SK-N-SH (cell line): Measurements from ENCODE around the gene CNPPD1. TPM values are rescaled to one million over a fixed set of nuclear protein-coding genes. Genes with fewer than 3 reads are reported as not detected.

Experiments used
- CTCF ChIA-PET: fragments of 300-600, 350-600 bp; formaldehyde crosslinking; extraction: SDS; loops from one replicate; lab custom pipeline; 2021; lab: Yijun Ruan, JAX
- POLR2A ChIA-PET: fragments of 350-600 bp; sonication (Branson Sonifier 250); formaldehyde crosslinking; extraction: SDS; loops from one replicate; lab custom pipeline; 2020; ENCODE audit warnings: antibody characterized with exemption, inconsistent platforms; lab: Yijun Ruan, JAX
- DNase-seq: peaks from one replicate; pipeline ENCODE4 v3.0.0; 2012
- H2AFZ ChIP-seq: fragments of 200-600 bp; sonication (generic); 2 replicates; pipeline ENCODE4 v1.8.1; 2016; ENCODE audit warnings: antibody characterized with exemption, mild to moderate bottlenecking, low read depth
- H3F3A ChIP-seq: fragments of 200-600 bp; sonication (generic); replicated peaks from 2 replicates; pipeline ENCODE3; 2016; ENCODE audit warnings: antibody characterized with exemption, mild to moderate bottlenecking; ENCODE audit not compliant: insufficient read depth
- H3K27ac ChIP-seq, 2 experiments: fragments of 200-500 bp in 1 of 2; fragments of 200-600 bp in 1 of 2; sonication (Bioruptor generic) in 1 of 2; sonication (generic), shearing (Covaris generic) in 1 of 2; 2 replicates each; pipeline versions ENCODE4 v1.5.1 to v1.6.1; 2014 to 2016; ENCODE audit warnings: low read depth in 2 of 2, inconsistent platforms in 1 of 2, low read length in 1 of 2, mild to moderate bottlenecking in 1 of 2, mixed read lengths in 1 of 2
- H3K27me3 ChIP-seq: fragments of 200-600 bp; sonication (generic), shearing (Covaris generic); 2 replicates; pipeline ENCODE4 v1.6.1; 2016; ENCODE audit warnings: mixed run types; ENCODE audit not compliant: insufficient read depth
- H3K36me3 ChIP-seq, 2 experiments: fragments of 200-500 bp in 1 of 2; fragments of 200-600 bp in 1 of 2; sonication (Bioruptor generic) in 1 of 2; sonication (generic) in 1 of 2; replicated peaks in 1 of 2; 2 replicates each; pipeline versions ENCODE3 to v1.5.1; 2014 to 2016; ENCODE audit warnings: low read length in 1 of 2, mild to moderate bottlenecking in 1 of 2; ENCODE audit not compliant: insufficient read depth in 2 of 2, control insufficient read depth in 1 of 2
- H3K4me1 ChIP-seq, 2 experiments: fragments of 200-500 bp in 1 of 2; fragments of 200-600 bp in 1 of 2; sonication (Bioruptor generic) in 1 of 2; sonication (generic), shearing (Covaris generic) in 1 of 2; 2 replicates each; pipeline versions ENCODE4 v1.5.1 to v1.6.1; 2014 to 2016; ENCODE audit warnings: low read depth in 1 of 2, low read length in 1 of 2, mixed run types in 1 of 2; ENCODE audit not compliant: insufficient read depth in 2 of 2, control insufficient read depth in 1 of 2
- H3K4me2 ChIP-seq: fragments of 200-600 bp; sonication (generic), shearing (Covaris generic); 2 replicates; pipeline ENCODE4 v1.6.1; 2017; ENCODE audit warnings: mixed run types
- H3K4me3 ChIP-seq, 2 experiments: fragments of 200-500 bp in 1 of 2; fragments of 200-600 bp in 1 of 2; sonication (Bioruptor generic) in 1 of 2; sonication (generic), shearing (Covaris generic) in 1 of 2; 2 replicates each; pipeline versions ENCODE4 v1.5.1 to v1.8.1; 2014 to 2016; ENCODE audit warnings: low read depth in 2 of 2, inconsistent platforms in 1 of 2, low read length in 1 of 2, mild to moderate bottlenecking in 1 of 2, mixed read lengths in 1 of 2, moderate library complexity in 1 of 2
- H3K79me2 ChIP-seq: fragments of 200-600 bp; sonication (generic); 2 replicates; pipeline ENCODE4 v1.8.1; 2017; ENCODE audit warnings: mild to moderate bottlenecking; ENCODE audit not compliant: insufficient read depth
- H3K9ac ChIP-seq: fragments of 200-600 bp; sonication (generic); 2 replicates; pipeline ENCODE4 v1.6.1; 2017; ENCODE audit warnings: mixed run types
- H3K9me2 ChIP-seq: fragments of 200-600 bp; sonication (generic); 2 replicates; pipeline ENCODE4 v1.6.1; 2017; ENCODE audit warnings: mixed run types
- H3K9me3 ChIP-seq: fragments of 200-600 bp; sonication (generic); 2 replicates; pipeline ENCODE4 v1.6.1; 2017; ENCODE audit warnings: mixed run types, mild to moderate bottlenecking, moderate library complexity
- H4K20me1 ChIP-seq: fragments of 200-600 bp; sonication (generic); 2 replicates; pipeline ENCODE4 v1.6.1; 2017; ENCODE audit warnings: mild to moderate bottlenecking, mixed run types; ENCODE audit not compliant: insufficient read depth
- FOSL2 ChIP-seq: IDR thresholded peaks from 2 replicates; pipeline ENCODE4 v1.4.0; 2012; ENCODE audit warnings: low read depth, mild to moderate bottlenecking, moderate library complexity, borderline replicate concordance
- FOXM1 ChIP-seq: IDR thresholded peaks from 2 replicates; pipeline ENCODE4 v1.4.0; 2012; ENCODE audit warnings: low read depth, mild to moderate bottlenecking
- GABPA ChIP-seq: IDR thresholded peaks from 2 replicates; pipeline ENCODE4 v1.4.0; 2012; ENCODE audit warnings: low read depth, mild to moderate bottlenecking
- GATA2 ChIP-seq: sonication (generic); formaldehyde crosslinking; IDR thresholded peaks from 2 replicates; pipeline ENCODE4 v1.5.0; 2020; ENCODE audit warnings: mild to moderate bottlenecking, missing genetic modification reagents
- JUND ChIP-seq: IDR thresholded peaks from 2 replicates; pipeline ENCODE4 v1.4.0; 2012
- MEF2A ChIP-seq: IDR thresholded peaks from 2 replicates; pipeline ENCODE4 v1.4.0; 2012; ENCODE audit warnings: low read depth, borderline replicate concordance
- POLR2AphosphoS5 ChIP-seq: IDR thresholded peaks from 2 replicates; pipeline ENCODE4 v1.6.1; 2012; ENCODE audit warnings: low read depth, low read length
- RCOR1 ChIP-seq: fragments of 150-350 bp; IDR thresholded peaks from 2 replicates; pipeline ENCODE4 v1.6.1; 2017; ENCODE audit warnings: antibody characterized with exemption, low read length
- RFX5 ChIP-seq: IDR thresholded peaks from 2 replicates; pipeline ENCODE4 v1.6.1; 2012; ENCODE audit warnings: mild to moderate bottlenecking, improper control_type of control experiment, low read length
- RXRA ChIP-seq: IDR thresholded peaks from 2 replicates; pipeline ENCODE4 v1.4.0; 2012; ENCODE audit warnings: low read depth, mild to moderate bottlenecking, borderline replicate concordance
- TCF12 ChIP-seq: IDR thresholded peaks from 2 replicates; pipeline ENCODE4 v1.4.0; 2012
- TEAD4 ChIP-seq: IDR thresholded peaks from 2 replicates; pipeline ENCODE4 v1.4.0; 2012; ENCODE audit warnings: mild to moderate bottlenecking, borderline replicate concordance; ENCODE audit not compliant: insufficient read depth
- WGBS: methylation state at CpG from one replicate; pipeline ENCODE4 v1.1.6; 2017; ENCODE audit warnings: low lambda C conversion rate; 5-methylcytosine and 5-hydroxymethylcytosine counted together
- polyA plus RNA-seq, 3 experiments: library from polyadenylated mRNA; depleted of rRNA; stranded (reverse); fragments of >200 nt; gene quantifications; 2 replicates each; pipeline ENCODE4 v1.2.3, GENCODE V29; 2012
- TF ChIP-seq, protein P1 (sequence below): IDR thresholded peaks from 2 replicates; pipeline ENCODE4; 2012
- TF ChIP-seq, protein P2 (sequence below): fragments of 150-350 bp; IDR thresholded peaks from 2 replicates; pipeline ENCODE4 v1.6.1; 2017; ENCODE audit warnings: antibody characterized with exemption, low read length, low read depth, borderline replicate concordance

CNPPD1 gene
- polyA plus RNA-seq, 1 of the 3 experiments (the other 2 are of a cell fraction): 75.9 TPM

DNA sequence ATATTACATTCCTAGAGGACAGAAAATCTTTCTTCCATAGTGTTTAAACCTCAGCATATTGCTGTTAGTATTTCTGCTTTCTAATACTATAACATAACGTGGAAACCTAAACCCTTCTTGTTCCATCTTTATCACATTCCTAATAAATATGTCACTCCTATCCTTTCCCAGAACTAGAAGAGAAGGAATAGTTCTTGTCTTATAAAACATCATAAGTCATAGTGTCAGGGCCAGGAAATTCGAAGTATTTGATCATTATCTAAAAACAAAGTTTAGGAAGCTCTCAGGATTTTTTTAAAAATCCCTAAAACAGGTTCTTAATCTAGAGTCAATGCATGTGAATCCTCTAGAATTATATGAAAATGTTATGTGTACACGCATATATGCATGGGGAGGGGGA, 18.1 kb downstream of the CNPPD1 start:
- WGBS: 34% methylated on average over 3 of the region's 3 CpGs
- 0 out of 4 replicates have a peak overlapping the region, but pooled peaks of 1 of the 2 experiments have one; percentile 10 for H3K4me3 ChIP-seq
- no peaks in the 10 kb centered on the region for H4K20me1 ChIP-seq
- H3K9ac ChIP-seq: peak overlapping the region; percentile 3; the same call in 1 of the 2 replicates
- H3K9me2 ChIP-seq: no peaks in the 10 kb centered on the region
- peaks cover 17% of the 10 kb centered on the region for H3F3A ChIP-seq
- H3K4me1 ChIP-seq: peaks cover 0 to 11% of the 10 kb centered on the region in 2 experiments; a peak in 1 of 4 replicates
- no peak for TF ChIP-seq RCOR1
- TF ChIP-seq, protein P1, sequence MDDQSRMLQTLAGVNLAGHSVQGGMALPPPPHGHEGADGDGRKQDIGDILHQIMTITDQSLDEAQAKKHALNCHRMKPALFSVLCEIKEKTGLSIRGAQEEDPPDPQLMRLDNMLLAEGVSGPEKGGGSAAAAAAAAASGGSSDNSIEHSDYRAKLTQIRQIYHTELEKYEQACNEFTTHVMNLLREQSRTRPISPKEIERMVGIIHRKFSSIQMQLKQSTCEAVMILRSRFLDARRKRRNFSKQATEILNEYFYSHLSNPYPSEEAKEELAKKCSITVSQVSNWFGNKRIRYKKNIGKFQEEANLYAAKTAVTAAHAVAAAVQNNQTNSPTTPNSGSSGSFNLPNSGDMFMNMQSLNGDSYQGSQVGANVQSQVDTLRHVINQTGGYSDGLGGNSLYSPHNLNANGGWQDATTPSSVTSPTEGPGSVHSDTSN: peak; percentile 72
- TF ChIP-seq POLR2AphosphoS5: no peak
- TF ChIP-seq RXRA: no peak
- TF ChIP-seq JUND: peak; percentile 44
- TF ChIP-seq FOSL2: 0 out of 2 replicates have a peak, but pooled peaks have one; percentile 10
- TF ChIP-seq RFX5: no peak
- no peak for TF ChIP-seq MEF2A
- TF ChIP-seq TCF12: 0 out of 2 replicates have a peak, but pooled peaks have one; percentile 24
- TF ChIP-seq TEAD4: 0 out of 2 replicates have a peak, but pooled peaks have one; percentile 12
- no peak overlapping the region for H2AFZ ChIP-seq
- DNase-seq: no peak
- H3K9me3 ChIP-seq: no peaks in the 10 kb centered on the region
- H3K79me2 ChIP-seq: peaks cover 2% of the 10 kb centered on the region; the same call in 1 of the 2 replicates
- peak overlapping the region in 1 of 2 experiments; percentile 41; a peak in 2 of 4 replicates for H3K27ac ChIP-seq
- no peaks in the 10 kb centered on the region for H3K27me3 ChIP-seq
- ChIA-PET CTCF (interaction anchor here (1.1 to 14.9 kb wide), 26 partner anchors 12 to 307 kb away, joined by 3 to 205 read pairs (median 10); partner anchors contain the start of genes ABCB6, CNPPD1, DNAJB2 and IHH), POLR2A (no interaction called here)
- H3K36me3 ChIP-seq: peaks cover 10 to 23% of the 10 kb centered on the region in 2 experiments
- peak overlapping the region; percentile 47 for H3K4me2 ChIP-seq

DNA sequence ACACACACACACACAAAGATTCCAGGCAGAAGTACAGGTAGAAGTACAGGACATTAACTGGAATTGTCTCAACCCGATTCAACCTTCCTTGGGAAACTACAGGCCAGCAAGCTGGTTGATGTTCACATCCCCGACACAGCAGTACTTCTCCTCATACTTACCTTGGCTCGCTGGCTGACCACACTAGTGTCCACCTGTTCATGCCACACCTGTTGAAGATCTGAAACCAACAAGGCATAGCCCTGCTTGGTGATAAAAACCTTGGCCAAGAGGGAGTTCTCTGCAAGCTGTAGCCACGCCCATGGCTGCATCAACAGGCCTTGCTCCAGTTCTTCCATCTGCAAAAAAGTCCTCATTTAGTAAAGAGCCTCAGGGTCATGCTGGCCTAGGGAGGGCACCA, 18.7 kb downstream of the CNPPD1 start:
- Histone ChIP-seq H3F3A (peaks cover 17% of the 10 kb centered on the region), H3K27me3 (no peaks in the 10 kb centered on the region), H3K79me2 (peaks cover 2% of the 10 kb centered on the region; the same call in 1 of the 2 replicates), H3K4me1 (peaks cover 0 to 11% of the 10 kb centered on the region in 2 experiments; a peak in 1 of 4 replicates), H4K20me1 (no peaks in the 10 kb centered on the region), H3K9me3 (no peaks in the 10 kb centered on the region), H3K4me2 (peak overlapping the region; percentile 47), H3K9me2 (no peaks in the 10 kb centered on the region), H3K36me3 (peaks cover 14 to 27% of the 10 kb centered on the region in 2 experiments), H3K4me3 (0 out of 4 replicates have a peak overlapping the region, but pooled peaks of 1 of the 2 experiments have one; percentile 10), H3K27ac (peak overlapping the region in 1 of 2 experiments; percentile 41; a peak in 2 of 4 replicates), H3K9ac (0 out of 2 replicates have a peak overlapping the region, but pooled peaks have one; percentile 3), H2AFZ (no peak overlapping the region)
- ChIA-PET CTCF (interaction anchor here (0.9 to 14.9 kb wide), 8 partner anchors 16 to 303 kb away, joined by 5 to 205 read pairs (median 48); partner anchors contain the start of genes CNPPD1, IHH and SLC23A3), POLR2A (no interaction called here)
- TF ChIP-seq GABPA (no peak), POLR2AphosphoS5 (no peak), FOXM1 (no peak), GATA2 (CRISPR knock-in tag) (no peak), RXRA (no peak), TEAD4 (no peak), TCF12 (no peak)
- TF ChIP-seq, protein P2, sequence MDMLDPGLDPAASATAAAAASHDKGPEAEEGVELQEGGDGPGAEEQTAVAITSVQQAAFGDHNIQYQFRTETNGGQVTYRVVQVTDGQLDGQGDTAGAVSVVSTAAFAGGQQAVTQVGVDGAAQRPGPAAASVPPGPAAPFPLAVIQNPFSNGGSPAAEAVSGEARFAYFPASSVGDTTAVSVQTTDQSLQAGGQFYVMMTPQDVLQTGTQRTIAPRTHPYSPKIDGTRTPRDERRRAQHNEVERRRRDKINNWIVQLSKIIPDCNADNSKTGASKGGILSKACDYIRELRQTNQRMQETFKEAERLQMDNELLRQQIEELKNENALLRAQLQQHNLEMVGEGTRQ: no peak
- no peak for DNase-seq
- 98% methylated on average over 4 of the region's 4 CpGs for WGBS
